DOHH2 (cell line): ENCODE results near the gene PLEKHH3.
A peak's percentile ranks its signal among the peaks of the same experiment; 100 is the strongest.

Experiments used
- CTCF ChIP-seq: fragments of 200-600 bp; sonication (generic); IDR thresholded peaks from one replicate; pipeline ENCODE4 v1.5.1; 2014; ENCODE audit warnings: antibody characterized with exemption, mild to moderate bottlenecking, low read depth, low read length; ENCODE audit not compliant: poor library complexity, severe bottlenecking
- EZH2phosphoT487 ChIP-seq: fragments of 200-600 bp; sonication (generic); IDR thresholded peaks from 2 replicates; pipeline ENCODE4 v1.6.1; 2017; ENCODE audit warnings: borderline replicate concordance, mild to moderate bottlenecking, antibody characterized with exemption, low read length, moderate library complexity, mixed read lengths

GRCh38 chr17:42669977-42670788 is 6.6 kb downstream of the PLEKHH3 start:
- peak; percentile 13 for TF ChIP-seq CTCF
- peak; percentile 86; the same call in 1 of the 2 replicates for TF ChIP-seq EZH2phosphoT487
